Prostate gland (tissue), 2 donors: ENCODE measurements around the gene TMEM272.

Experiments used
- CTCF ChIP-seq, 4 experiments: fragments of 200-600 bp in 2 of 4; fragments of 450-650 bp in 2 of 4; sonication (generic) in 2 of 4; IDR thresholded peaks; 1 replicate in 3 of 4; 2 replicates in 1 of 4; pipeline ENCODE4 v1.5.1; 2016 to 2019; ENCODE audit warnings: antibody characterized with exemption in 4 of 4, mild to moderate bottlenecking in 2 of 4, moderate library complexity in 2 of 4
- POLR2AphosphoS5 ChIP-seq: sonication (generic); formaldehyde crosslinking; IDR thresholded peaks from one replicate; pipeline ENCODE4 v1.6.1; 2017; ENCODE audit warnings: antibody characterized with exemption

- TF ChIP-seq CTCF (IDR thresholded peaks at IDR 0.05) (no peak), POLR2AphosphoS5 (no peak)
Observed at GRCh38 chr13:51818781-51819511, 26.0 kb downstream of the TMEM272 start.
